Tibial nerve (tissue), 4 donors: ENCODE results near the gene HTR5A.

Source experiments
- CTCF ChIP-seq, 5 experiments: fragments of 200-600 bp in 3 of 5; fragments of 450-650 bp in 2 of 5; sonication (generic) in 3 of 5; IDR thresholded peaks; one replicate each; pipeline ENCODE4 v1.5.1; 2016 to 2019; ENCODE audit warnings: antibody characterized with exemption in 5 of 5, mild to moderate bottlenecking in 3 of 5, moderate library complexity in 2 of 5
- EP300 ChIP-seq, 2 donors: sonication (generic); formaldehyde crosslinking; IDR thresholded peaks; one replicate each; pipeline ENCODE4 v1.6.1; 2017; ENCODE audit warnings: antibody characterized with exemption in 2 of 2, mild to moderate bottlenecking in 1 of 2

GRCh38 chr7:155032978-155033377 is 37.1 kb upstream of the HTR5A start:
- TF ChIP-seq CTCF (IDR thresholded peaks at IDR 0.05) = no peak
- TF ChIP-seq EP300 (IDR thresholded peaks at IDR 0.05) = no peak
